Adrenal gland (tissue), 5 donors: ENCODE results near the gene COL1A2.

ENCODE experiments used
- POLR2A ChIP-seq, 2 donors: fragments of 450-650 bp; IDR thresholded peaks; one replicate each; pipeline ENCODE4 v1.6.1; 2017; ENCODE audit warnings: antibody characterized with exemption in 2 of 2, mild to moderate bottlenecking in 2 of 2, moderate library complexity in 1 of 2
- TF ChIP-seq, protein P1 (sequence below), 6 experiments: fragments of 450-650 bp in 4 of 6; fragments of 200-600 bp in 2 of 6; sonication (generic) in 1 of 6; IDR thresholded peaks; 1 replicate in 5 of 6; 2 replicates in 1 of 6; pipeline versions ENCODE4 v1.5.1 to v1.8.0; 2016 to 2021; ENCODE audit warnings: antibody characterized with exemption in 6 of 6, mild to moderate bottlenecking in 2 of 6, moderate library complexity in 1 of 6
- donor health status: DM: no; HTN: no; CAD: no.

DNA sequence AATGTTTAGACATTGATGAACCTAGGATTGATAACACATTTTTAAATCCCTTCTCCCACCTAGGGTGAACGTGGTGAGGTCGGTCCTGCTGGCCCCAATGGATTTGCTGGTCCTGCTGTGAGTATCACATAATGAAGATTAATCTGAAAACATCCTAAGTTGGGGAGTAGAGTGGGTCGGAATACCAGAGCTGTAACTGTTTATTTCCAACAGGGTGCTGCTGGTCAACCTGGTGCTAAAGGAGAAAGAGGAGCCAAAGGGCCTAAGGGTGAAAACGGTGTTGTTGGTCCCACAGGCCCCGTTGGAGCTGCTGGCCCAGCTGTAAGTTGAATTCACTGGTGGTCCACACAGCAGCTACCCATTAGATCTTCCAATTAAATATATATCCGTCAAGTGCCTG lies 25.6 kb downstream of the COL1A2 start:
- TF ChIP-seq, protein P1, sequence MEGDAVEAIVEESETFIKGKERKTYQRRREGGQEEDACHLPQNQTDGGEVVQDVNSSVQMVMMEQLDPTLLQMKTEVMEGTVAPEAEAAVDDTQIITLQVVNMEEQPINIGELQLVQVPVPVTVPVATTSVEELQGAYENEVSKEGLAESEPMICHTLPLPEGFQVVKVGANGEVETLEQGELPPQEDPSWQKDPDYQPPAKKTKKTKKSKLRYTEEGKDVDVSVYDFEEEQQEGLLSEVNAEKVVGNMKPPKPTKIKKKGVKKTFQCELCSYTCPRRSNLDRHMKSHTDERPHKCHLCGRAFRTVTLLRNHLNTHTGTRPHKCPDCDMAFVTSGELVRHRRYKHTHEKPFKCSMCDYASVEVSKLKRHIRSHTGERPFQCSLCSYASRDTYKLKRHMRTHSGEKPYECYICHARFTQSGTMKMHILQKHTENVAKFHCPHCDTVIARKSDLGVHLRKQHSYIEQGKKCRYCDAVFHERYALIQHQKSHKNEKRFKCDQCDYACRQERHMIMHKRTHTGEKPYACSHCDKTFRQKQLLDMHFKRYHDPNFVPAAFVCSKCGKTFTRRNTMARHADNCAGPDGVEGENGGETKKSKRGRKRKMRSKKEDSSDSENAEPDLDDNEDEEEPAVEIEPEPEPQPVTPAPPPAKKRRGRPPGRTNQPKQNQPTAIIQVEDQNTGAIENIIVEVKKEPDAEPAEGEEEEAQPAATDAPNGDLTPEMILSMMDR (IDR thresholded peaks at IDR 0.05): no peak
- TF ChIP-seq POLR2A (IDR thresholded peaks at IDR 0.05): no peak
